A549 (cell line): ENCODE data around the gene KCNG2. TPM values are rescaled to one million over a fixed set of nuclear protein-coding genes. Genes with fewer than 3 reads are reported as not detected.

Source experiments
- ATAC-seq, 2 experiments: fragments of 200-7000 bp in 1 of 2; fragments of >200 bp in 1 of 2; cut with Nextera tagmentation in 1 of 2; cut with Tn5 transposase in 1 of 2; 3 replicates each; pipeline versions ENCODE4 v1.8.0 to v1.9.1; 2018 to 2020; ENCODE audit warnings: mild to moderate bottlenecking in 1 of 2, moderate library complexity in 1 of 2
- CTCF ChIA-PET: fragments of 300-600 bp; sonication (Branson Sonifier 250); formaldehyde crosslinking; extraction: SDS; loops from one replicate; lab custom pipeline; 2021; ENCODE audit warnings: antibody characterized with exemption, inconsistent platforms; lab: Yijun Ruan, JAX
- POLR2A ChIA-PET: fragments of 350-600 bp; formaldehyde crosslinking; extraction: SDS; loops from one replicate; lab custom pipeline; 2021; ENCODE audit warnings: antibody characterized with exemption, inconsistent platforms; lab: Yijun Ruan, JAX
- DNase-seq, 2 experiments: peaks; one replicate each; pipeline versions ENCODE4 v3.0.0 to v3.0.0-alpha.2; 2011 to 2016; ENCODE audit warnings: low read depth in 1 of 2, low spot score in 1 of 2
- FAIRE-seq: peaks from 2 replicates; lab custom pipeline; 2011; peaks lifted over from hg19 to GRCh38; lab: Jason Lieb, UNC
- H3K27ac ChIP-seq, 2 experiments: fragments of >200 bp; sonication (Bioruptor Twin); formaldehyde crosslinking; 3 replicates each; pipeline ENCODE4 v1.5.1; 2016 to 2017
- H3K4me1 ChIP-seq: fragments of >200 bp; sonication (Bioruptor Twin); formaldehyde crosslinking; 3 replicates; pipeline ENCODE4 v1.6.1; 2016
- H3K4me2 ChIP-seq: fragments of >200 bp; sonication (Bioruptor Twin); formaldehyde crosslinking; 3 replicates; pipeline ENCODE4 v1.6.1; 2016
- H3K4me3 ChIP-seq: fragments of >200 bp; sonication (Bioruptor Twin); formaldehyde crosslinking; 3 replicates; pipeline ENCODE4 v1.5.1; 2016
- H3K9me3 ChIP-seq: fragments of >200 bp; sonication (Bioruptor Twin); formaldehyde crosslinking; 3 replicates; pipeline ENCODE4 v1.6.1; 2016
- BCL3 ChIP-seq: fragments of >200 bp; sonication (Bioruptor Twin); formaldehyde crosslinking; IDR thresholded peaks from 3 replicates; pipeline ENCODE4 v1.6.1; 2016
- BHLHE40 ChIP-seq: IDR thresholded peaks from 2 replicates; pipeline ENCODE4 v1.6.1; 2012; ENCODE audit warnings: low read depth, low read length, inconsistent platforms
- CEBPB ChIP-seq, 2 experiments: fragments of >200 bp in 1 of 2; sonication (Bioruptor Twin) in 1 of 2; formaldehyde crosslinking in 1 of 2; IDR thresholded peaks; 2 replicates each; pipeline ENCODE4 v1.6.1; 2012 to 2016
- EHMT2 ChIP-seq: fragments of 200-600 bp; sonication (generic); IDR thresholded peaks from 2 replicates; pipeline ENCODE4 v1.6.1; 2016; ENCODE audit warnings: antibody characterized with exemption, low read depth, mild to moderate bottlenecking, moderate library complexity
- HES2 ChIP-seq: fragments of >200 bp; sonication (Bioruptor Twin); formaldehyde crosslinking; IDR thresholded peaks from 2 replicates; pipeline ENCODE4 v1.6.1; 2016
- MAFK ChIP-seq: fragments of 450-650 bp; IDR thresholded peaks from 2 replicates; pipeline ENCODE4 v1.6.1; 2014; ENCODE audit not compliant: partially characterized antibody
- PHF8 ChIP-seq: fragments of 200-600 bp; sonication (generic); IDR thresholded peaks from 2 replicates; pipeline ENCODE4 v1.6.1; 2016; ENCODE audit warnings: low read depth, mild to moderate bottlenecking, antibody characterized with exemption, moderate library complexity, borderline replicate concordance
- RFX5 ChIP-seq: fragments of 450-650 bp; IDR thresholded peaks from 2 replicates; pipeline ENCODE4 v1.7.1; 2014; ENCODE audit warnings: antibody characterized with exemption, mild to moderate bottlenecking, moderate library complexity
- ZC3H11A ChIP-seq: fragments of 450-650 bp; IDR thresholded peaks from 2 replicates; pipeline ENCODE4 v1.6.1; 2014; ENCODE audit warnings: antibody characterized with exemption, mild to moderate bottlenecking
- ZFP36 ChIP-seq: fragments of 450-650 bp; IDR thresholded peaks from 2 replicates; pipeline ENCODE4 v1.6.1; 2014; ENCODE audit warnings: borderline replicate concordance; ENCODE audit not compliant: partially characterized antibody
- ZNF302 ChIP-seq: fragments of 250-450 bp; sonication (Bioruptor Pico); IDR thresholded peaks from 2 replicates; pipeline ENCODE4 v1.9.0; 2021; ENCODE audit warnings: inconsistent platforms, mild to moderate bottlenecking, moderate library complexity
- WGBS: methylation state at CpG from one replicate; pipeline ENCODE4 v1.1.6; 2017; ENCODE audit errors: missing lambda C conversion rate; 5-methylcytosine and 5-hydroxymethylcytosine counted together
- polyA plus RNA-seq, 4 experiments: library from polyadenylated mRNA; depleted of rRNA in 3 of 4; stranded (reverse); fragments of >200 nt; fragmentation: RNase III in 1 of 4; extraction: RNeasy Plus Mini Kit Qiagen cat#74134 plus additional on column Dnase treatment in 1 of 4; gene quantifications; 2 replicates in 3 of 4; 3 replicates in 1 of 4; pipeline ENCODE4 v1.2.3, GENCODE V29; 2011 to 2017
- TF ChIP-seq, protein P1 (sequence below): fragments of 450-650 bp; IDR thresholded peaks from 2 replicates; pipeline ENCODE4 v1.6.1; 2014; ENCODE audit warnings: antibody characterized with exemption
- TF ChIP-seq, protein P2 (sequence below): IDR thresholded peaks from 2 replicates; pipeline ENCODE4 v1.6.1; 2012
- TF ChIP-seq, protein P3 (sequence below): fragments of 150-350 bp; IDR thresholded peaks from 2 replicates; pipeline ENCODE4 v1.6.1; 2014; ENCODE audit warnings: low read depth, mild to moderate bottlenecking, low read length

Gene KCNG2
- polyA plus RNA-seq, 2 of the 4 experiments (the other 2 are of a cell fraction): not detected

GRCh38 chr18:79855147-79855933 is 57.6 kb downstream of the KCNG2 start:
- WGBS: 74% methylated on average over 15 of the region's 17 CpGs
- H3K4me1 ChIP-seq: no peaks in the 10 kb centered on the region
- no peak for TF ChIP-seq BHLHE40
- TF ChIP-seq, all 56 proteins: peak for 0
- DNase-seq (no peak), FAIRE-seq (no peak), ATAC-seq (no peak)
- H3K27ac ChIP-seq: no peak overlapping the region
- no peaks in the 10 kb centered on the region for H3K9me3 ChIP-seq
- H3K4me2 ChIP-seq: no peak overlapping the region
- H3K4me3 ChIP-seq: no peak overlapping the region
- POLR2A ChIA-PET: no interaction called here
- CTCF ChIA-PET: no interaction called here

- 41% methylated on average over 19 of the region's 26 CpGs for WGBS
- FAIRE-seq (no peak), DNase-seq (peak; percentile 10 to 24), ATAC-seq (peak; percentile 6 to 51; a peak in 4 of 6 replicates)
- POLR2A ChIA-PET: interaction anchor here (1.2 kb wide), 1 partner anchor 176 kb away, joined by 3 read pairs; no protein-coding TSS in a partner anchor
- H3K4me3 ChIP-seq: no peak overlapping the region
- H3K27ac ChIP-seq: peak overlapping the region in 1 of 2 experiments; percentile 67; a peak in 1 of 6 replicates
- H3K4me1 ChIP-seq: no peaks in the 10 kb centered on the region
- H3K9me3 ChIP-seq: no peaks in the 10 kb centered on the region
- CTCF ChIA-PET: no interaction called here
- no peak for TF ChIP-seq RFX5
- no peak for TF ChIP-seq ZNF302
- TF ChIP-seq CEBPB (IDR thresholded peaks at IDR 0.05): no peak
- H3K4me2 ChIP-seq: peak overlapping the region; percentile 33; the same call in 2 of the 3 replicates
Observed at GRCh38 chr18:79856119-79857007, 58.6 kb downstream of the KCNG2 start.

DNA sequence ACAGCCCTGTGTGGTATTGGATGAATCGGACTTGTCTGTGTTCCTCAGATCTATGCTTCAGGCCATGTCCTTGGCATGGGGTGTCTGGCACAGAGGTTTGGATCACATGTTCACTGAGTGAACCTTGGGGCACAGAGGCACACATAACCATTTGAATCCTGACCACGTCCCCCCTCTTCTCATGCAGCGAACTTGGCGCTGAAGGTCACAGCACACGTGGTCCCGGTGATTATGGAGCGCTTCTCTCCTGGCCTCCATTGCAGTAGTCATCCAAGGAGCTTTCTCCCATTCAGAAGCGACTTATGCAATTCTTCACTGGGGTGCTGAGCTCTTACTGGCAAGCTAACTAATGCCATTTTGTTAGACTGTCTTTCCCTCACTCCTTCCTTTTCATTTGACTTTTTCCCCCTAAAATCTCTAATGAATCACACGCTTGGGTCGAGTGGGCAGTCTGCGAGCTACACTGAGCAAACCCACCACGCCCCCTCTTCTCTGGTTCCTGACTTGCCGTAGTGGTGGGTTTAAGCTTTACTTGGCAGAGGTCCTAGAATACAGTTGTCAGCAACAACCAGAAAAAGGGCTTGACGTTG is 59.4 kb downstream of the KCNG2 start:
- Histone ChIP-seq H3K27ac (peak overlapping the region in 1 of 2 experiments; percentile 67; a peak in 1 of 6 replicates), H3K4me2 (peak overlapping the region; percentile 33; the same call in 2 of the 3 replicates), H3K9me3 (peaks cover 2% of the 10 kb centered on the region; the same call in 2 of the 3 replicates), H3K4me3 (no peak overlapping the region), H3K4me1 (no peaks in the 10 kb centered on the region)
- ChIA-PET CTCF (interaction anchor here (0.6 kb wide), 1 partner anchor 485 kb away, joined by 3 read pairs; no protein-coding TSS in a partner anchor), POLR2A (interaction anchor here (1.2 kb wide), 1 partner anchor 177 kb away, joined by 3 read pairs; no protein-coding TSS in a partner anchor)
- WGBS: 32% methylated on average over 13 of the region's 14 CpGs
- FAIRE-seq (no peak), ATAC-seq (peak; percentile 49 to 68), DNase-seq (peak; percentile 31 to 49)
- TF ChIP-seq PHF8: no peak
- TF ChIP-seq, protein P1, sequence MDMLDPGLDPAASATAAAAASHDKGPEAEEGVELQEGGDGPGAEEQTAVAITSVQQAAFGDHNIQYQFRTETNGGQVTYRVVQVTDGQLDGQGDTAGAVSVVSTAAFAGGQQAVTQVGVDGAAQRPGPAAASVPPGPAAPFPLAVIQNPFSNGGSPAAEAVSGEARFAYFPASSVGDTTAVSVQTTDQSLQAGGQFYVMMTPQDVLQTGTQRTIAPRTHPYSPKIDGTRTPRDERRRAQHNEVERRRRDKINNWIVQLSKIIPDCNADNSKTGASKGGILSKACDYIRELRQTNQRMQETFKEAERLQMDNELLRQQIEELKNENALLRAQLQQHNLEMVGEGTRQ: peak; percentile 46
- TF ChIP-seq, protein P2, sequence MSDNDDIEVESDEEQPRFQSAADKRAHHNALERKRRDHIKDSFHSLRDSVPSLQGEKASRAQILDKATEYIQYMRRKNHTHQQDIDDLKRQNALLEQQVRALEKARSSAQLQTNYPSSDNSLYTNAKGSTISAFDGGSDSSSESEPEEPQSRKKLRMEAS: 0 out of 2 replicates have a peak, but pooled peaks have one; percentile 22

- H3K4me1 ChIP-seq: no peaks in the 10 kb centered on the region
- no peak overlapping the region for H3K27ac ChIP-seq
- DNase-seq (no peak), ATAC-seq (no peak), FAIRE-seq (no peak)
- CTCF ChIA-PET: no interaction called here
- no peak overlapping the region for H3K4me2 ChIP-seq
- H3K9me3 ChIP-seq: peaks cover 5% of the 10 kb centered on the region; the same call in 2 of the 3 replicates
- WGBS: 30% methylated on average over 7 of the region's 7 CpGs
- no peak overlapping the region for H3K4me3 ChIP-seq
- no peak for TF ChIP-seq BCL3
- no peak for TF ChIP-seq HES2
- TF ChIP-seq ZNF302: no peak
- TF ChIP-seq, protein P3, sequence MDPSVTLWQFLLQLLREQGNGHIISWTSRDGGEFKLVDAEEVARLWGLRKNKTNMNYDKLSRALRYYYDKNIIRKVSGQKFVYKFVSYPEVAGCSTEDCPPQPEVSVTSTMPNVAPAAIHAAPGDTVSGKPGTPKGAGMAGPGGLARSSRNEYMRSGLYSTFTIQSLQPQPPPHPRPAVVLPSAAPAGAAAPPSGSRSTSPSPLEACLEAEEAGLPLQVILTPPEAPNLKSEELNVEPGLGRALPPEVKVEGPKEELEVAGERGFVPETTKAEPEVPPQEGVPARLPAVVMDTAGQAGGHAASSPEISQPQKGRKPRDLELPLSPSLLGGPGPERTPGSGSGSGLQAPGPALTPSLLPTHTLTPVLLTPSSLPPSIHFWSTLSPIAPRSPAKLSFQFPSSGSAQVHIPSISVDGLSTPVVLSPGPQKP: no peak
- TF ChIP-seq EHMT2: no peak
- TF ChIP-seq ZFP36: no peak
- TF ChIP-seq ZC3H11A: no peak
- TF ChIP-seq MAFK: no peak
- POLR2A ChIA-PET: no interaction called here
Observed at GRCh38 chr18:79859314-79859713, 61.6 kb downstream of the KCNG2 start.
